GM12864 (cell line): ENCODE measurements around the gene PLXNC1.

Experiments used
- DNase-seq: peaks from one replicate; pipeline ENCODE4 v3.0.0-alpha.2; 2011; ENCODE audit warnings: low read depth
- H3K4me3 ChIP-seq: 2 replicates; pipeline ENCODE4 v1.5.1; 2011; ENCODE audit warnings: mild to moderate bottlenecking, low read depth, low read length, control low read depth
- TF ChIP-seq, protein P1 (sequence below): IDR thresholded peaks from 2 replicates; pipeline ENCODE4 v1.5.1; 2011; ENCODE audit warnings: low read depth, mild to moderate bottlenecking, moderate library complexity, low read length, control low read depth, inconsistent platforms; ENCODE audit errors: missing control alignments

Gene PLXNC1

DNA sequence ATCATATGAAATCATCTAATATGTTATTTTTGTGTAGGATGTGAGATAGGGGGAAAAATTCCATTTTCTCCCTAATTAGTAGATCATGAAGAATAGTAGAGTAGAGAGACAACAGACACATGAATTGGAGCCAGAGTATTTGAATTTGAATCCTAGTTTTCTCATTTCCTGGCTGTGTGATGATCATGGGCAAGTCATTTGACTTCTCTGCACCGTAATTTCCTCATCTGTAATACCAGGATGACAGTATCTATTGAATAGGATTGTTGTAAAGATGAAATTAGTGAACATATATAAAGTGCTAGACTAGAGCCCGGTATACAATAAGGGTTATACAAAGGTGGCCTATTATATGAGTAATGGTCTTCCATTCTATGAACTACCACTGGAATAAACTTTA lies 32.2 kb upstream of the PLXNC1 start:
- TF ChIP-seq, protein P1, sequence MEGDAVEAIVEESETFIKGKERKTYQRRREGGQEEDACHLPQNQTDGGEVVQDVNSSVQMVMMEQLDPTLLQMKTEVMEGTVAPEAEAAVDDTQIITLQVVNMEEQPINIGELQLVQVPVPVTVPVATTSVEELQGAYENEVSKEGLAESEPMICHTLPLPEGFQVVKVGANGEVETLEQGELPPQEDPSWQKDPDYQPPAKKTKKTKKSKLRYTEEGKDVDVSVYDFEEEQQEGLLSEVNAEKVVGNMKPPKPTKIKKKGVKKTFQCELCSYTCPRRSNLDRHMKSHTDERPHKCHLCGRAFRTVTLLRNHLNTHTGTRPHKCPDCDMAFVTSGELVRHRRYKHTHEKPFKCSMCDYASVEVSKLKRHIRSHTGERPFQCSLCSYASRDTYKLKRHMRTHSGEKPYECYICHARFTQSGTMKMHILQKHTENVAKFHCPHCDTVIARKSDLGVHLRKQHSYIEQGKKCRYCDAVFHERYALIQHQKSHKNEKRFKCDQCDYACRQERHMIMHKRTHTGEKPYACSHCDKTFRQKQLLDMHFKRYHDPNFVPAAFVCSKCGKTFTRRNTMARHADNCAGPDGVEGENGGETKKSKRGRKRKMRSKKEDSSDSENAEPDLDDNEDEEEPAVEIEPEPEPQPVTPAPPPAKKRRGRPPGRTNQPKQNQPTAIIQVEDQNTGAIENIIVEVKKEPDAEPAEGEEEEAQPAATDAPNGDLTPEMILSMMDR = no peak
- no peak for DNase-seq
- H3K4me3 ChIP-seq = no peak overlapping the region

GRCh38 chr12:94121886-94122285 lies 26.5 kb upstream of the PLXNC1 start:
- H3K4me3 ChIP-seq = no peak overlapping the region
- TF ChIP-seq, protein P1 = no peak

GRCh38 chr12:94122591-94122990 lies 25.8 kb upstream of the PLXNC1 start:
- TF ChIP-seq, protein P1 = no peak
- DNase-seq = no peak
- H3K4me3 ChIP-seq = no peak overlapping the region

More at GRCh38 chr12:94121886-94122285, 26.5 kb upstream of the PLXNC1 start:
- no peak for DNase-seq

- TF ChIP-seq, protein P1 = no peak
- no peak for DNase-seq
- H3K4me3 ChIP-seq = no peak overlapping the region
These were observed 25.2 kb upstream of the PLXNC1 start for GRCh38 chr12:94123127-94123526.

DNA sequence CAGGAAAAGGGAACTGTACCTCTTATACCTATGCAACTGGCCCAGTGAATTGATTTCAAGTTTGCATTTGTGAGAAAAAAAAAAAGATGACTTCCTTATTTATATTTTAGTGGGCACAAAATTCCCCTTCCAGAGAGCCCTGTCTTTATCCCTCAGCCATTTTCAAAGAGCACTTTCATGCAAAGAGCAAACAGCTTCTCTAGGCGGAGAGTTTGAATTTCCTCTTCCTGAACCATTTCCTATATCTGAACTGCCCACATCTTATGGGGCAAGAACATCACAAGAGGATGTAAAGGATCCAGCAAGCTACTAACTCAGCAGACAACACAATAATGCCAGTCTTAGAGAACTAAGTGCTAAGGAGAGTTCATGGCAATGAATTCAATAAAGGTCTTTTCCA lies 22.3 kb upstream of the PLXNC1 start:
- no peak overlapping the region for H3K4me3 ChIP-seq
- no peak for DNase-seq
- TF ChIP-seq, protein P1 = no peak

DNA sequence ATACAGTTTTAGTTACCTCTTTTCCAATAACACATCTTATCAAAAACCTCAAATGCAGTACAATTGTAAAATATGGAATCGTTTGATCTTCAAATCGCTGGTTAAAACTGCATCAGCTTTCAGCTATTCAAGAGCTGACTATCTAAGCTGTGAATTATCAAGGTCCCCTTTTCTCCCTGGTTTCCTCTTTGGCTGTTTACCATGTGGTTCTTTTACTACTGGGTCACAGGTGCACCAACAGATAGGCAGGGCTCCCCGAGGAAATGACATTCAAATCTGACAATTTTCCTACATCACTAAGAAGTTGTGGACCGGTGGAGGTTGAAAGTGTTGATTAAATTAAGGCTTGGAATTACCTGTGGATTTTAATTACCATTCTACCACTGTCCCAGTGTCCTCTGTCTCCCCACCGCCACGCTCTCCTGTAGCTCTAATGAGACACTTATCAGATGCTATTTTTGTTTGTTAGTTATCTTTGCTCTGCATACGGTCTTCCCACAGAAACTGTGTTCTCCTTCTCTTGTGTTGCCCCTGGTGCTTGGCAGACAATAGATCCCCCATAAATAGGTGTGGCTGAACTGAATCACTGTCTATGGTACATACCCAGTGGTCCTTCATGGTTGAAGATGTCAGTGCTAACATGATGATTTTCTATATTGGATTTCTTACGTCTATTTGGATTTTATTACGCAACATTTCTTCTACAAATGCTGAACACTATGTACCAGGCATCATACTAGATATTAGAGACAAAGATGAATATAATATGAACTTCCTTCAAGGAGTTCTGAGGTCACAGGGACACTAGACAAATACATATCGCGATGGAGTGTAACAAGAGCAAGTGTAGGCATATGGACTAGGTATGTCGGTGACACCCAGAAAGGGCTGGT lies 20.9 kb upstream of the PLXNC1 start:
- no peak overlapping the region for H3K4me3 ChIP-seq
- no peak for DNase-seq
- TF ChIP-seq, protein P1 = no peak

GRCh38 chr12:94128280-94128679 lies 20.1 kb upstream of the PLXNC1 start:
- H3K4me3 ChIP-seq = no peak overlapping the region
- no peak for DNase-seq
- TF ChIP-seq, protein P1 = no peak
